Cerebellar cortex (tissue), 1 donor: ENCODE measurements around the gene RBM19.
"Not testable (repeated sequence)": the region's sequence is repeated elsewhere in the genome, so short reads cannot be mapped to it uniquely, and the experiment has no call there.

ENCODE experiments used
- DNase-seq: peaks from one replicate; pipeline ENCODE4 v3.0.0-alpha.2; 2015; ENCODE audit warnings: low spot score

RBM19 gene

DNA sequence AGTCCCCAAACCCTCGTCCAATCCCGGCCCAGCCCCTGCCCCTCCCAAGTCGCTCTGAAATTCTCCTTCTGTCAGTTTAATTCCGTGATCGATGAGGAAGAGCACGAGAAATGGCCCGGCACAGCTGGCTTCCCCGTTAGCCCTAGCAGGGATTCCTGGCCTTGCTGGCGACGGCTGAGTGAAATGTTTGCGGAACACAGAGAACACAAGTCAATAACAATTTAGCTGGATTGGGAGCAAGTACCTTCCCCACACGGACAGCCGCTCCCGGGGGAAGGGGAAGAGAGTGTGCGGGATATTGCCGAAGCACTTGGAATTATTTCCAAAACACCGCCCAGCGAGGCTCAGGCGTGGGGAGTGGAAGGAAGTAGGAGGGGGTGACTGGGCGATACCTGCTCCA, 134.6 kb downstream of the RBM19 start:
- no peak for DNase-seq

DNA sequence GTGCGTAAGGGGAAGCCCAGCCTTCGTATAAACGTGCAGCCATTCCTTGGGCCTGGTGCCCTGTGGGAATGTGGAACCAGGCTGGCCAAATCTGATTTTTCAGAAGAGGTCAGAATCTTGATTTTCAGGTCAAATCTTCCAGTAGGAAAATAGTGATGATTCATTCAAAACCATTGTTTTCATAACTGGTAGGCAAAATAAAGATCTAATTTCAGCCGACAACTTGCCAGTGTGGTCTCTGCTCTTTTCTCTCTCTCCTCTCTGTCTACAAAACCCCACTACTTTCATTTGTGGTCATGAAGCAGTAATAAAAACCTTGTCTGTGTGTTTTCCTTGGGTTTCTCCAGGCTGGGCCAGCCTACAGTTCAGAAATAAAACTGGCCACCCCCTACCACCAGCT, 135.1 kb downstream of the RBM19 start:
- no peak for DNase-seq

DNA sequence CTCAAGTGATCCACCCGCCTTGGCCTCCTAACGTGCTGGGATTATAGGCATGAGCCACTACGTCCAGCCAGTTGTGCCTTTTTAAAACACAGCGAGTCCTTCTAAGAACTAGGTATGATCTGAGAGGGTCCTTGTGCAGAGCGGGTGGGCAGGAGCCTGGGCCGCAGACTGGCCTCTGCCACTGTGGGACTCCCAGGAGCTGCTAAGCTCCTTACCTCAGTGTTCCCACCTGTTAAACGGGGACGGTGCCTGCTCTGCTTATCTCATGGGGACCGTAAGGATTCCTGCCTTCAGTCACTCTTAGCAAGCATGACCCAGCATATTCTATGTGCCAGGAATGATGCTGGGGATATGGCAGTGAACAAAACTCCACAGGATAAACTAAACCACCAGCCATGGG, 136.9 kb downstream of the RBM19 start:
- no peak for DNase-seq

DNA sequence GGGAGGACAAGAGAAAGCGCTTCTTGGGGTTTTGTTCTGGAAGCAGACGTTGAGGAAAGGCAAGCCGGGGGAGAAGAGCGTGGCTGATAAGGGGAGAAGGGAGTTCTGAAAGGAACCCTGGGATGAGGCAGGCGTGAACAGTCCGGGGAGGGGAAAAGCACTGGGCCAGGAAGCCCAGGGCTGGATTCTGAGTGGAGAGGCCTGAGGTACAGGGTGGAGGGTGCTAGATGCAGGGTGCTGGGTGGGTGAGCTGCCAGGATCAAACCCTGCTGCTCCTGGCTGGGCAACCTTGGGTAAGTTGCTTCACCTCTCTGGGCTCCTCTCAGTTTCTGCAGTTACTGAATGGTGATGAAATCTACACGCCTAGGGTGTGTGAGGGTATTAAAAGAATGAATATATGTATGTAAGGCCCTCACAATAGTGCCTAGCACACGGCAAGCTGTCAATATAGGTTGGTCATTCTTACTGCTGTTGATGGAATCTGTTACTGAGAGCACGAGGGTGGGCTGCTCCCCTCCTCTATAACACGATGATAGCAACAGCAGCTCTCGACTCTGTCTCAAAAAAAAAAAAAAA, 138.5 kb downstream of the RBM19 start:
- no peak for DNase-seq

DNA sequence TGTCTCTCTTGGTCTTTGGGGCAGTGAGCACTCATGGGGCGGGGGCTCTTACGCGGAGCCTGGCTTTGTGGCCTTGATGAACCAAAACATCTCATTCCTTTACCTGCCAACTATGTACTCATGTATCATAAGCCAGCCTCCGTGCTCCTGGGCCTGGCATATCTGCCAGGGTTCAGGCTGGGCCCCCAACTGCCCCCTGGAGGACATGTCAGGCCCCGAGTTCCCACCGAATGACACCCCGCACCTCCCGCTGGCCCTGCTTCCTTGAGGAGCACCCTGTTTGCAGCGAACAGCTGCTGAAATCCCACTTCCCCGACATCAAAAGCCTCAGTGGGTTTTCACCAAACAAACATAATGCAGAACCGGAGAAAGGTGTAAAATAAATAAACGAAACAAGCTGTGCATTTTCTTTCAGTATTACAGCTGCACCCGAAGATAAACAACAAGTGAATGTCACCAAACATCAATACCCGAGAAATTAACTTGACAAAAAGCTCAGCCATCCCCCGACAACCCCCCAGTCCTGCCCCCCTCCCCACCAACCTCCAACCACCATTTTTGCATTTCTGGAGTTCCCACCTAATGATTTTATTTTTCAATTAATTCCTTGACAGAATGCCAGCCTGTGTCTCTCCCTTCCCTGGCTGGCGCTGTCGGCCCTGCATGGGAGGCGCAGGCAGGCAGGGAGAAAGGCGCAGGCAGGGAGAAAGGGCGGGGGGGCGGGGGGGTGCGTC, 139.2 kb downstream of the RBM19 start:
- no peak for DNase-seq

DNA sequence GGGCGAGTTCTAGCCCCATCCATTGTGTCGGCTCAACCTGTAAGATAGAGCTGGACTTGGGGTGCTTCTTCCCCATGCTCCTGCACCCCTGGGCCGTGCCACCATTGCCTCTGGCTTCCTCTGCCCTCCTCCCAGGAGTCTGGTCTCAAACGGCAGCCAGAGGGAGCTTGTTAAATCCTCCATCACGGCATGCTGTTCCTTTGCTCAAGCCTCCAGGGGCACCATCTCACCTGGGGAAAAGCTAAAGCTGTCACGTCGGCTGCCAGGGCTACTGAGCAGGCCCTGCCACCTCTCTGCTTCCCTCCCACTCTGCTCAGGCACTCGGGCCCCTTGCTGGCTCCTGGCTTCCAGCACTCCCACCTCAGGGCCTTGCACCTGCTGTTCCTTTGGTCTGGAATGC, 140.4 kb downstream of the RBM19 start:
- DNase-seq: no peak

DNA sequence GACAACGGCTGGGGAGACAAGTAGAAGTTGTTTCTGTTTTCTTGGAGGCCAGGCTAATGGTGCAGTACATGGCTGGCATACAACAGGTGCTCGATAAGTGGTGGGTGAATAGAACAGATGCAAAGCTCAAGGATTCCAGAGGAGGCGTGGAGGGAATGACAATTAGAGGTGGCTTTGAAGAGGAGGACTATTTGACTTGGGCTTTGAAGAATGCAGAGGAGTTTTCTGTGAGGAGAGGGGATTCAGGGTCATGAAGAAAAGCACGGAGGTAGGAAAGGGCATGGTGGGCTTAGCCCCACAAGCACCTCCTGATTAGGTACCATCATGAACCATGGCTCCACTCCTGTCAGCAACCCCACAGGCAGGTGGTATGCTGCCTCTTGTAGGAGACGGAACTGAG, 142.3 kb downstream of the RBM19 start:
- DNase-seq: no peak

DNA sequence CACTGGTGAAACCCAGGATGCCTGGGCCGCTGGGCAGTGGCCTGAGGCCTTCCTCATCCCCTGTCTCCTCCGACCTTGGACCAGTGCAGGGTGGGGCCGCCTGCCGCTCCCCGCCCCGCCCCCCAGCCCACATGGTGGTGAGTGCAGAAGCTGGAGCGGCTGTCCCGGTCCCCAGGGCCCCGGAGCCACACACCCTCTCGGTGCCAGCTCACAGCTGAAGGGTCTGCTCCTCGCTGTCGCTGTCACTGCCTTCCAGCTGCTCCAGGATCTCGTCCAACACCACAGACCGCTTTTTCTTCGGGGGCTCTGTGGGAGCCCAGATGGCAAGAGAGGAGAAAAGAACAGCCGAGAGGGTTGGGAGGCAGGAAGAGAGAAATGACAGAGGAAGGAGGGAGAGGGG, 143.1 kb downstream of the RBM19 start:
- no peak for DNase-seq

DNA sequence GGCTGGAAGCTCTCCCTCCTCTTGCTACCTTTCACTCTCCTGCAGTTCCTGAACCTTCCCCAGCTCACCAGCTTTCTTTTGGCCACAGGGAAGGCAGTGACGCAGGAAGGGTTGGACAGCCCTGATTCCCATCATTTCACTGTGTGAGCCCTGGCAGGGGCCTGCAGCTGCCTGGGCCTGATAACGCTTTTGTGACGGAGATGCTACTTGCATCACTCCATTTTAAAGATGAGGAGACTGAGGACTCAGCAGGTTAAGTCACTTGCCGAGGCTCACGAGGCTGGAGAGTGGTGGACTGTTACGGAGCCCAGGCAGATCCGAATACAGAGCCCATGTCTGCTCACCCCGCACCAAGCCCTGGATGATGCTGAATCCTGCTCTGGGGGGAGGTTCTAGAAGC, 145.3 kb downstream of the RBM19 start:
- no peak for DNase-seq

DNA sequence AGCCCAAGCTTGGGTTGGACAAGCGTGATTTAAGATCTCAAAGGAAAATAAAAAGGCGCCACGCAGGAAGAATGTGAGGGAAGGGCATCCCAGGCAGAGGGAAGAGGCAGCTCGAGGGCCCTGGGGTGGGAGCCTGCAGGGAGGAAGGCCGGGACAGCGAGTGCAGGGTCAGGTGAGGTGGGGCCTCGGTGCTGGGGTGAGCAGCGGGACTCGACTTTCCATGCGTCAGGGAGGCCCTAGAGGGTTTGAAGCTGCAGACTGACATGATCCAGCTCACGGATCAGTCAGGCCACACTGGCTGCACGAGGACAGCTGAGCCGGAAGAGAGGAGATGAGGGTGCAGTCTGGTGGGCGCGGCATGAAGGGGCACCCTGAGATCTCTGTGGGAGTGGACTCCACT, 145.8 kb downstream of the RBM19 start:
- DNase-seq: no peak

DNA sequence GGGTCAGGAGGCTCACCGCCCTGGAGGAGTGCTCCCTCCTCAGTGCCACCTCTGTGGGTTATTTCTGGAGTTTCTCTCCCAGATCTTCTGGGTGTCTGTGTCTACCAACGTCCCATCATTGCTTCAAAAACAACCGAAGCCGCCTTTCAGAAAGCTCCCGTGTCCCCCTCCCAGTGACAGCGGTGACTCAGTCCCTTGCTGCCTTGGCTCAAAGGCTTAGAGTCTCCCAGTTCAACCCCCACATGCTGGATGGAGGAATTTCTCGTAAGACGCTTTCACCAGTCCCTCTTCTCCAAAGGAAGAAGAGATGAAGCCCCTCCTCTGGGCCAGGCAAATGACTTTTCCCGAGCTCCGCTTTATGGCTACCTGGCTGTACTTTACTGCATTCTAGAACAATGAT, 146.6 kb downstream of the RBM19 start:
- no peak for DNase-seq

DNA sequence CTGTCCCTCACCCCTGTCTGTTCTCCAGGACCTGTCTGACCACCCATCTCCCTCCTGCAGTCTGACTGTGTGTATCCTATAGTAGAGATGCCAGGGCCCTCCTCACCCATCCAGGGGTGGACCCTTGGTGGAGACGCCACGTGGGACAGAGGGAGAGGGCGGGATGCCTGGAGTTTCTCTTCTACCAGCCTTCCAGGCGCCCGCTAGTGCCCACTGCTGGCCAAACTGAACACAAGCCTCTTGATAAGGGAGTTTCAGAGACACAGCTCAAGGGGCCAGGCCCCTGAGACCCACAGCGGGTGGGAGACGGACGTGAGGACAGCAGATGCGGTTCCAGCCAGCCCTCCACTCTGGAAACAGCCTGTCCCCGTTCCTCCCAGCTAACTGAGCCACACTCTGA, 147.3 kb downstream of the RBM19 start:
- DNase-seq: no peak

DNA sequence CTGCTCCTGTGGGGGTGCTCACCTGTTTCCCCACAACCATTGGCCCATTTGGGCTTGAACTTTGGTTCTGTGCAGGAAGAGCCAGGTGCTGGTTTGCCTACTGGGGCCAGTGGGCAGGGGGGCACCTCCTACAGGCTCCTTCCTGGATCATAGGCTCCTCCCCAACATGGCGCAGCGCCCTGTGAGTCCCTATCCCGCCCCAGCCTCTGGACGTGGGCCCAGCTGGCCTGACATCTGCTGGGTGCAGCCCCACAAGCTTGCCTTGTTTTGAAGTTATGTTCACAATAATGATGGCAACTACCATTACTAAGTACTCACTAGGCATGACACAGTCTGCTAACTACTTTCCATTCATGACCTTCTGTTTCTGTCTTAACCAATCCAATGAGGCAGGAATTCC, 147.8 kb downstream of the RBM19 start:
- DNase-seq: no peak

DNA sequence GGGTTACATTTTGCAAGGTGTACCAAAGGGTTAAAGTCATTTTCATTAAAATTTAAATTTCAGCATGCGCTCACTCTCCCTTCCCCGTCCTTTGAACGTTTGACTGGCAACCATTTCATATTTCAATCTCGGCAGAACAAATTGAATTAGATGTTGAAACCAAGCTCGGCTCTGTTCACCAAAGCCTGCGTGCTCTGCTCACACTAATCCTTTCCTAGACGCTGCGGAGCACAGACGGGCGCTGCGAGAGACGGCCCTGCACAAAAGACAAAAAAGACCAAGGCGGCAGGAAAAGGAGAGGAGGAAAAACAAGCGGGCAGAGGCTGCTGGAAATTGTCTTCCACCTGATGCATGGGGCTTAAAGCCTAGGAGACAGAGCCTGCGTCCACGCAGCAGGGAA, 149.3 kb downstream of the RBM19 start:
- DNase-seq: no peak

DNA sequence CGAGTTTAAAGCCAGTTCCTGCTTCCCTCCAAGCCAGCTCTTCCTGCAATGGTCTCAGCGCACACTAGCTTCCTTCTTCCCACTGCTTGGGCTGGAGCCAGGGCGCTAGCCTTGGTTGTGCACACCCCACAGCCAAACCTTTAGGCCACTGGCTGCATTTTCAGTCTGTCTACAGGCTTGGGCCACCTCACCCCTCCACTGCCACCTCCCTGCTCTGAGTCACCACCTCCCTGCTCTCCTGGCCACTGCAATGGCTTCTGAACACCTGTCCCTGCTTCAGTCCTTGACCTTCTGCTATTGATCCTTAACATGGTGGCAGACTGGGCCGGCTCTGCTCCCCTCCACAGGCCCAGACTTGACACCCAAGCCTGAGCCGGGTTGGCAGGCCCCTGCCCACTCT, 151.1 kb downstream of the RBM19 start:
- DNase-seq: no peak

DNA sequence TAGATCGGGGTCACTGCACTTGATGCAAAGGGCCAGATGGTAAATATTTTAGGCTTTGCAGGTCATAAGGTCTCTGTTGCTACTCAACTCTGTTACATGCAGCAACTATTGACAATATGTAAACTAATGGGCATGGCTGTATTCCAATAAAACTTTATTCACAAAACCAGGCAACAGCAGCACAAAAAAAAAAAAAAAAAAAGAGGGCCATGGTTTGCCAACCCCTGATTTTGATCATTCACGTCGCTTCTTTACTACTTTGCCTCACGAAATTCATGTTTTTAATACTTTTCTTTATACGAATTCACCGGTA, 152.9 kb downstream of the RBM19 start:
- DNase-seq: no peak

DNA sequence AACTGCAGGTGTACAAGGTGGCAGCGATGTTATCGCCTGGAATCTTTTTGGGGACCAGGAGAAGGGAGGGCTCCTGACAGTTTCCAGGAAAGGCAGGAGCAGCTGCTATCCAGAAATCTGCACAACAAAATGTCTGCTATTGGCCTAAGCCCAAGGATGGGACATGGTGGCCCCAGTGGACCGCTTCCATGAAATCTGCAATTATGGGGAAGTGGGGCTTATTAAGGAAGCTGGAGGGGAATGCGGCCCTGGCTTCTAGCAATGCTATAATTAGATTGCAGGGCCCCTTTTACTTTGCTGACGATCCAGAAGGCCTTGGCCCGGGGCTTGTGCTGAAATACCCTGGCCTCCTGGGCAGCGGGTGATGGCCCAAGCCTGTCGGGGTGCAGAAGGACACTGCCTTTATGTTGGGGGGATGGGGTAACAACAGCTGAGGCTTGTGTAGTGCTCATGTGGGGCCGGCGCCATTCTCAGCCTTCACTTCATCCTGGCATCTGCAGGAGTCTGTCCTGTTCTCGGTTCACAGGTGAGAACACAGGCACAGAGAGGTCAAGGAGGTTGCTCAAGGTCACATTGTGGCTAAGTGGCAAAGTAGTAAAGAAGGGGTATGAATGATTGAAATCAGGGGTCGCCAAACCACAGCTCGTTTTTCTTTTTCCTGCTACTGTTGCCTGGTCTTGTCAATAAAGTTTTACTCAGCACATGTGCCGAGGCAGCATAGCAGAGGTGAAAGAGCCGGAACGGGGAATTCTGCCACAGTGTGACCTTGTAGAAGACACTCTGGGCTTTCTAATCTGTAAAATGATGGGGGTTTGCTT, 153.5 kb downstream of the RBM19 start:
- DNase-seq: no peak

DNA sequence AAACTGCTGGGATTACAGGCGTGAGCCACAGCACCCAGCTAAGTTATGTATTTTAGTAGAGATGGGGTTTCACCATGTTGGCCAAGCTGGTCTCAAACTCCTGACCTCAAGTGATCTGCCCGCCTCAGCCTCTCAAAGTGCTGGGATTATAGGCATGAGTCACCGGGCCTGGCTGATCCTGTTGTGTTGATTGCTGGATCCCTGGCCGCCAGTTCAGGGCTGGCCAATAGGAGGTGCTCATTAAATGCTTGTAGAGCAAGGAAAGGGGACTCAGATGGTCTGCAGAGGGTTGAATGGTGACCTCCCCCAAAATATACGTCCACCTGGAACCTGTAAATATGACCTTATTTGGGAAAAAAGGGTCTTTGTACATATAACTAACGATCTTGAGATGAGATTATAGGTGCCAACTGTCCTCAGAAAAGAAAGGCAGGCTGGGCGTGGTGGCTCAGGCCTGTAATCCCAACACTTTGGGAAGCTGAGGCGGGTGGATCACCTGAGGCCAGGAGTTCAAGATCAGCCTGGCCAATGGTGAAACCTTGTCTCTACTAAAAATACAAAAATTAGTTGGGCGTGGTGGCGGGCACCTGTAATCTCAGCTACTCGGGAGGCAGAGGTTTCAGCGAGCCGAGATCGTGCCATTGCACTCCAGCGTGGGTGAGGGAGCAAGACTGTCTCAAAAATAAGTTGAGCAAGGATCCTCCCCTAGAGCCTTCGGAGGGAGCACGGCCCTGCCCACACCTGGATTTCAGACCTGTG, 156.5 kb downstream of the RBM19 start:
- not testable (repeated sequence) for DNase-seq

DNA sequence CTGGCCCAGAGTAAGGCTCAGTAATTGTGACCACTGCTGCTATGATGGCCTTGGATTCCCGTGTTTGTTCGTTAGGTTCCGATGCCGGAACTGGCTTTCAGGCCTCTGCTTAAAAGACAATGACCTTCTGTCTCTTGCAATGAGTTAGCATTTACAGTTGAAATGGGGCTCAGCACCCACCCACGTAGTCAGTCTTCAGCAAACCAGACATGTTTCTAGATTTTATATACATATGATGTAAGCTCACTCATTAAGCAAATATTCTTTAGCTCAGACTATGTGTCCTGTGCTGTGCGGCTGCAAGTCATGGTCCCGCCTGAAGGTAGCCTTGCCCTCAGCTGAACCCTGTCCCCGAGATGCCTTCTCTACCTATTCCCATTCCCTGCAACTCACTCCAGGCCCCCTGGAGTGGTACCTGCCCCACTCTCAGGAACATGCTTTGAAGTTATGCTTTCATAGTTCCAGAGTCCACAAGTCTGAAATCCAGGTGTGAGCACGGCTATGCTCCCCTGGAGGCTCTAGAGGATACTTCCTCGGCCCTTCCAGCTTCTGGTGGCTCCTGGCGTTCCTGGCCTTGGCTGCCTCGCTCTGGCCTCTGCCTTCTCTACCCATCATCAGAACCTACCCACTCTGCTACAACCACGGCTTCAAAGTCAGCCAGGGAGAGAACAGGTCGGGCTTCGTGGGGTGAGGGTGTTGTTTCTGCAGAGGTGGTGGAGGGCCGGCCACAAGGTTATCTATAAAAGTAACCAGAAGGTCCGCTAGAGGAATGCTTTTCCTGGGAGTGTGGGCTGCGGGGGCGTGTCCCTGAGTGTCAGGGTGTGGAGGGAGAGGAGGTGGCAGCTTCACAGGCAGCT, 157.8 kb downstream of the RBM19 start:
- no peak for DNase-seq

DNA sequence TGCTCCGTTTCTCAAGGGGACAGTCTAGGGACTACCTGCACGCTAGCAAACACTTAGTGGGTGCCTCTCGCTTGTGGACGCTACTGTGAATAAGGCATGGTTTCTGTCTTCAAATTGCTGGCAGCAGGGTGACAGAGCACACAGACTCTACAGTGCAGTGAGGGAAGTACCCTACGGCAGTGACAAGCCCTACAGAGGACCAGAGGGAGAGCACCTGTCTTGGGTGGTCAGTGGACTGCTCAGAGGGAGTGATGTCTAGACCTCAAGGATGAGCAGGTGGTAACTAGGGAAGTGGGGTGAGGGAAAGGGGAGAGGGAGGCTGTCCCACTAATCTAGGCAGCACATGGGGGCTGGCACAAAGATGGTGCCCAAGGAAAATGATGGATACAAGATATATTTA, 160.5 kb downstream of the RBM19 start:
- no peak for DNase-seq

DNA sequence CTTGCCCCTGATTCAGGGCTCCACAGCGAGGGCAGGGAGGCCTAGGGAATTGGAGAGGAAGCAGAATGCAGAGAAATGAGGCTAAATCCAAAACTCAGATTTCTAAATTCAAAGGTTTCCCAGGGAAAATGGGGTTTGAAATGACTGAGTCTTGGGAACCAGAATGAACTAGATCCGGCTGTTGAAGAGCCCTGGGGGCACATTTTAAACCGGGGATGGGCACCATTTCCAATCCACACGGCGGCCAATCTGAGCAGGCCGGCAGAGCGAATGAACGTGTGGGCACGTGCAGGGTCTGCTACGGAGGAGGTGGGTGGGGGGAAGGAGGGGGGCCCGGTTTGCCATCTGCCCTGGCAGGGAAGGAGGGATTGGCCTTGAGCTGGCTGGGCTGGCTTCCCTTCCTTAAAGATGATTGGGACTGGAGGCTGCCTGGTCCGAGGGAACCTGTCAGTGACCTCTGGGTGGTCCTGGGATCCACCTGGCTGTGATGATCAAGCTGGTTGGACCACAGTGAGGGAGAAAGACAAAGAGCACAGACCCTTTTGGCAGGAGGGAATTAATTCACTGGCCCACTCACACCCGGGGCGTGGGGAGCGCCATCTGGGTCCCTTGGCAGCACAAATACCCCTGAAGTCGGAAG, 161.0 kb downstream of the RBM19 start:
- no peak for DNase-seq
